H1 (cell line): ENCODE data around the gene PBX2. TPM values are rescaled to one million over a fixed set of nuclear protein-coding genes. Genes with fewer than 3 reads are reported as not detected.

ENCODE experiments used
- CTCF ChIA-PET: fragments of 300-600 bp; sonication (Branson Sonifier 250); formaldehyde crosslinking; loops from one replicate; lab custom pipeline; 2021; ENCODE audit not compliant: partially characterized antibody; lab: Charles Lee
- POLR2A ChIA-PET: fragments of 300-600 bp; sonication (Branson Sonifier 250); formaldehyde crosslinking; loops from one replicate; lab custom pipeline; 2021; ENCODE audit warnings: inconsistent platforms; ENCODE audit not compliant: partially characterized antibody; lab: Charles Lee
- DNase-seq, 2 experiments: peaks; one replicate each; pipeline versions ENCODE4 v3.0.0 to v3.0.0-alpha.2; 2010 to 2022; ENCODE audit warnings: low spot score in 2 of 2, low read depth in 1 of 2, mixed read lengths in 1 of 2
- FAIRE-seq: peaks from 2 replicates; lab custom pipeline; 2011; peaks lifted over from hg19 to GRCh38; lab: Jason Lieb, UNC
- H2AFZ ChIP-seq: 2 replicates; pipeline ENCODE4 v1.8.1; 2012; ENCODE audit warnings: low read length, inconsistent platforms
- H2AK5ac ChIP-seq: 2 replicates; pipeline ENCODE4 v1.6.1; 2013; ENCODE audit warnings: low read depth, low read length
- H2BK120ac ChIP-seq: replicated peaks from 2 replicates; pipeline ENCODE3; 2013; ENCODE audit warnings: low read depth, low read length, inconsistent platforms
- H2BK12ac ChIP-seq: 2 replicates; pipeline ENCODE4 v1.6.1; 2013; ENCODE audit warnings: low read depth, low read length
- H2BK15ac ChIP-seq: 2 replicates; pipeline ENCODE4 v1.6.1; 2013; ENCODE audit warnings: low read length
- H2BK20ac ChIP-seq: 2 replicates; pipeline ENCODE4 v1.6.1; 2013; ENCODE audit warnings: low read length
- H2BK5ac ChIP-seq: 2 replicates; pipeline ENCODE4 v1.6.1; 2013; ENCODE audit warnings: low read depth, low read length
- H3K14ac ChIP-seq: 2 replicates; pipeline ENCODE4 v1.6.1; 2013; ENCODE audit warnings: inconsistent platforms; ENCODE audit not compliant: insufficient read length
- H3K18ac ChIP-seq: 2 replicates; pipeline ENCODE4 v1.6.1; 2013; ENCODE audit warnings: low read length; ENCODE audit errors: extremely low read depth
- H3K23ac ChIP-seq: 2 replicates; pipeline ENCODE4 v1.6.1; 2013; ENCODE audit warnings: inconsistent platforms; ENCODE audit not compliant: insufficient read length
- H3K23me2 ChIP-seq: 2 replicates; pipeline ENCODE4 v1.6.1; 2013; ENCODE audit warnings: low read depth, low read length
- H3K27ac ChIP-seq: 2 replicates; pipeline ENCODE4 v1.6.1; 2011; ENCODE audit warnings: low read depth, low read length, inconsistent platforms
- H3K27me3 ChIP-seq, 4 experiments: replicated peaks in 1 of 4; 1 replicate in 1 of 4; 2 replicates in 3 of 4; pipeline versions ENCODE4 v1.6.1 to v1.8.1; 2011 to 2013; ENCODE audit warnings: low read length in 3 of 4, mild to moderate bottlenecking in 3 of 4, inconsistent platforms in 2 of 4, mixed read lengths in 2 of 4, moderate library complexity in 1 of 4; ENCODE audit not compliant: control insufficient read depth in 3 of 4, insufficient read depth in 3 of 4; ENCODE audit errors: extremely low read depth in 1 of 4
- H3K36me3 ChIP-seq, 4 experiments: 2 replicates each; pipeline versions ENCODE4 v1.6.1 to v1.8.1; 2011 to 2013; ENCODE audit warnings: mild to moderate bottlenecking in 4 of 4, low read length in 3 of 4, moderate library complexity in 2 of 4, control low read depth in 1 of 4, inconsistent platforms in 1 of 4; ENCODE audit not compliant: insufficient read depth in 4 of 4, control insufficient read depth in 2 of 4
- H3K4ac ChIP-seq: replicated peaks from 2 replicates; pipeline ENCODE3; 2013; ENCODE audit warnings: low read length, low read depth, mixed read lengths, inconsistent platforms; ENCODE audit not compliant: insufficient read length
- H3K4me1 ChIP-seq, 4 experiments: replicated peaks in 1 of 4; 1 replicate in 1 of 4; 2 replicates in 3 of 4; pipeline versions ENCODE4 v1.6.1 to v1.8.1; 2011 to 2013; ENCODE audit warnings: low read length in 3 of 4, inconsistent platforms in 2 of 4, mixed read lengths in 1 of 4; ENCODE audit not compliant: insufficient read depth in 4 of 4, control insufficient read depth in 3 of 4
- H3K4me2 ChIP-seq, 2 experiments: 2 replicates each; pipeline versions ENCODE4 v1.6.1 to v1.8.1; 2011 to 2013; ENCODE audit warnings: low read depth in 2 of 2, low read length in 2 of 2, control low read depth in 1 of 2, inconsistent platforms in 1 of 2, mild to moderate bottlenecking in 1 of 2; ENCODE audit not compliant: insufficient read depth in 1 of 2
- H3K4me3 ChIP-seq, 4 experiments: fragments of 200-600, 300-600 bp in 1 of 4; sonication (generic), shearing (Covaris generic), sonication (Bioruptor Twin) in 1 of 4; 2 replicates each; pipeline versions ENCODE4 v1.5.1 to v1.8.1; 2011 to 2016; ENCODE audit warnings: low read length in 4 of 4, low read depth in 3 of 4, control low read depth in 2 of 4, inconsistent platforms in 2 of 4, mild to moderate bottlenecking in 2 of 4, mixed read lengths in 1 of 4, moderate library complexity in 1 of 4; ENCODE audit not compliant: insufficient read depth in 2 of 4; ENCODE audit errors: extremely low read depth in 1 of 4
- H3K56ac ChIP-seq: replicated peaks from 2 replicates; pipeline ENCODE3; 2013; ENCODE audit warnings: low read depth, mild to moderate bottlenecking, mixed read lengths, low read length, inconsistent platforms; ENCODE audit not compliant: insufficient read length
- H3K79me1 ChIP-seq: 2 replicates; pipeline ENCODE4 v1.6.1; 2013; ENCODE audit warnings: low read depth, low read length, control low read depth
- H3K79me2 ChIP-seq, 2 experiments: 2 replicates each; pipeline versions ENCODE4 v1.6.1 to v1.8.1; 2012 to 2013; ENCODE audit warnings: low read length in 2 of 2, mild to moderate bottlenecking in 2 of 2, inconsistent platforms in 1 of 2; ENCODE audit not compliant: insufficient read depth in 2 of 2, control insufficient read depth in 1 of 2
- H3K9ac ChIP-seq, 4 experiments: replicated peaks in 1 of 4; 1 replicate in 1 of 4; 2 replicates in 3 of 4; pipeline versions ENCODE4 v1.6.1 to v1.8.1; 2011 to 2013; ENCODE audit warnings: low read depth in 3 of 4, low read length in 3 of 4, control low read depth in 2 of 4, mild to moderate bottlenecking in 2 of 4, moderate library complexity in 2 of 4, inconsistent platforms in 1 of 4; ENCODE audit errors: extremely low read depth in 1 of 4
- H3K9me3 ChIP-seq, 2 experiments: 2 replicates each; pipeline versions ENCODE4 v1.6.1 to v1.8.1; 2012 to 2013; ENCODE audit warnings: mild to moderate bottlenecking in 2 of 2, moderate library complexity in 2 of 2, control low read depth in 1 of 2, inconsistent platforms in 1 of 2, low read depth in 1 of 2, low read length in 1 of 2, mixed read lengths in 1 of 2; ENCODE audit not compliant: insufficient read depth in 2 of 2
- H4K20me1 ChIP-seq, 2 experiments: replicated peaks in 1 of 2; 2 replicates each; pipeline versions ENCODE3 to v1.8.1; 2011 to 2013; ENCODE audit warnings: inconsistent platforms in 2 of 2, low read length in 2 of 2, mild to moderate bottlenecking in 1 of 2; ENCODE audit not compliant: insufficient read depth in 2 of 2, control insufficient read depth in 1 of 2
- H4K5ac ChIP-seq: 2 replicates; pipeline ENCODE4 v1.6.1; 2013; ENCODE audit warnings: low read length, low read depth, mixed read lengths, inconsistent platforms; ENCODE audit not compliant: insufficient read length
- H4K8ac ChIP-seq: 2 replicates; pipeline ENCODE4 v1.8.0; 2013; ENCODE audit warnings: mild to moderate bottlenecking, moderate library complexity, low read length, inconsistent platforms; ENCODE audit not compliant: insufficient read depth; ENCODE audit errors: extremely low read depth
- H4K91ac ChIP-seq: replicated peaks from 2 replicates; pipeline ENCODE3; 2013; ENCODE audit warnings: low read length, mixed read lengths, inconsistent platforms; ENCODE audit not compliant: insufficient read length
- BACH1 ChIP-seq: IDR thresholded peaks from 2 replicates; pipeline ENCODE4 v1.6.1; 2012; ENCODE audit warnings: low read length, improper control_type of control experiment
- CBX8 ChIP-seq: fragments of 300-800, 300-1000 bp; sonication (generic); IDR thresholded peaks from 2 replicates; pipeline ENCODE4 v1.7.1; 2016; ENCODE audit warnings: low read depth, low read length, borderline replicate concordance
- CREB1 ChIP-seq: IDR thresholded peaks from 2 replicates; pipeline ENCODE4 v1.6.1; 2012; ENCODE audit warnings: inconsistent platforms
- EZH2 ChIP-seq: fragments of 200-600 bp; sonication (generic); IDR thresholded peaks from 2 replicates; pipeline ENCODE4 v1.7.1; 2012; ENCODE audit warnings: low read depth, mild to moderate bottlenecking, moderate library complexity, low read length, inconsistent platforms; ENCODE audit not compliant: severe bottlenecking
- JUND ChIP-seq: IDR thresholded peaks from 2 replicates; pipeline ENCODE4 v1.6.1; 2011; ENCODE audit warnings: mild to moderate bottlenecking, improper control_type of control experiment, low read length
- KDM1A ChIP-seq: fragments of 200-600, 300-600 bp; sonication (generic); IDR thresholded peaks from 2 replicates; pipeline ENCODE4 v1.7.1; 2016; ENCODE audit warnings: mild to moderate bottlenecking, low read length, borderline replicate concordance
- KDM4A ChIP-seq: IDR thresholded peaks from one replicate; pipeline ENCODE4 v1.7.1; 2012; ENCODE audit warnings: low read depth, mild to moderate bottlenecking, moderate library complexity, low read length, inconsistent platforms; ENCODE audit not compliant: severe bottlenecking
- NRF1 ChIP-seq: IDR thresholded peaks from 2 replicates; pipeline ENCODE4 v1.6.1; 2011; ENCODE audit warnings: mild to moderate bottlenecking, low read depth, low read length, improper control_type of control experiment
- RBBP5 ChIP-seq: IDR thresholded peaks from 2 replicates; pipeline ENCODE4 v1.7.1; 2012; ENCODE audit warnings: low read depth, mild to moderate bottlenecking, inconsistent platforms, low read length, moderate library complexity, borderline replicate concordance
- SIX5 ChIP-seq: IDR thresholded peaks from 2 replicates; pipeline ENCODE4 v1.6.1; 2011; ENCODE audit warnings: mild to moderate bottlenecking, low read depth, low read length
- TEAD4 ChIP-seq: IDR thresholded peaks from 2 replicates; pipeline ENCODE4 v1.6.1; 2012; ENCODE audit warnings: low read depth, low read length, inconsistent platforms, mixed read lengths
- WGBS, 2 experiments: shearing (Covaris generic) in 1 of 2; methylation state at CpG; one replicate each; pipeline versions ENCODE4 v1.1.6 to v1.1.7; 2013 to 2015; ENCODE audit warnings: low lambda C conversion rate in 2 of 2, mixed read lengths in 2 of 2, inconsistent platforms in 1 of 2, low coverage in 1 of 2, missing lambda C conversion rate in 1 of 2; ENCODE audit not compliant: insufficient replicate concordance in 2 of 2, insufficient coverage in 1 of 2, insufficient read length in 1 of 2; ENCODE audit errors: extremely low coverage in 1 of 2, missing lambda C conversion rate in 1 of 2; 5-methylcytosine and 5-hydroxymethylcytosine counted together
- polyA plus RNA-seq, 7 experiments: library from polyadenylated mRNA; depleted of rRNA in 3 of 7; stranded (reverse) in 5 of 7; unstranded in 2 of 7; fragments of >200 nt in 5 of 7; fragments of 200-250 nt in 2 of 7; gene quantifications; 1 replicate in 5 of 7; 2 replicates in 1 of 7; 4 replicates in 1 of 7; pipeline versions ENCODE4 v1.2.1 to v1.2.3, GENCODE V29; 2011 to 2013; ENCODE audit warnings: missing spikeins in 2 of 7, mixed read lengths in 2 of 7
- total RNA-seq: library from RNA; stranded (reverse); fragmentation: NEBNext Ultra II Directional; extraction: Animal tissue kit (Norgen Biotek cat#: 25700); gene quantifications from 2 replicates; pipeline ENCODE4 v1.2.1, GENCODE V29; 2021
- TF ChIP-seq, protein P1 (sequence below): IDR thresholded peaks from 2 replicates; pipeline ENCODE4 v1.6.1; 2011; ENCODE audit warnings: low read depth, mild to moderate bottlenecking, low read length; ENCODE audit not compliant: insufficient read depth

PBX2 gene
- total and polyA plus RNA-seq, 2 of the 8 experiments (the other 6 are each of a cell fraction or from before 2014, with no cell fraction given) = 102 to 130 TPM

DNA sequence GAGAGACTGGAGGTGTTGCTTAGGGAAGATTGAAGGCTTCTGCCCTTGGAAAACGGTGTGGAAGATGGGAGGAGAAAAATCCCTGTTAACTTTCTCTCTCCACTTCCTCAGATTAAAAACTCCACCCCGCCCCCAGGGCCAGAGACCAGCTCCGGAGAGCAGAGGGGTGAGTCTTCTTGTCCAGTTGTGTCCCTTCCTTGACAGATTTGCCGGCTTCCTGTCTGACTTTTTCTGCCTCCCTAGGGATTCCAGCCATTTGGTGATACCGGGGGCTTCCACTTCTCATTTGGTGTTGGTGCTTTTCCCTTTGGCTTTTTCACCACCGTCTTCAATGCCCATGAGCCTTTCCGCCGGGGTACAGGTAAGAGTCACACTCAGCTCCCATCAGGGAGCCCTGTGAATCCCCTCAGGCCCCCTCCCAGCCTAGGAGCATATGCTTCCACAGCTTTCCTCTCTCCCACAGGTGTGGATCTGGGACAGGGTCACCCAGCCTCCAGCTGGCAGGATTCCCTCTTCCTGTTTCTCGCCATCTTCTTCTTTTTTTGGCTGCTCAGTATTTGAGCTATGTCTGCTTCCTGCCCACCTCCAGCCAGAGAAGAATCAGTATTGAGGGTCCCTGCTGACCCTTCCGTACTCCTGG lies 10.1 kb downstream of the PBX2 start:
- H3K4ac ChIP-seq = no peak overlapping the region
- TF ChIP-seq RBBP5 (no peak), NRF1 (no peak), CBX8 (no peak), TEAD4 (no peak), KDM1A (no peak), JUND (no peak), BACH1 (no peak), EZH2 (no peak), KDM4A (no peak), CREB1 (no peak), SIX5 (no peak)
- TF ChIP-seq, protein P1, sequence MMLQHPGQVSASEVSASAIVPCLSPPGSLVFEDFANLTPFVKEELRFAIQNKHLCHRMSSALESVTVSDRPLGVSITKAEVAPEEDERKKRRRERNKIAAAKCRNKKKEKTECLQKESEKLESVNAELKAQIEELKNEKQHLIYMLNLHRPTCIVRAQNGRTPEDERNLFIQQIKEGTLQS = no peak
- TF ChIP-seq, all 59 proteins: peak for 0
- WGBS, 2 experiments = 87% methylated on average over 10 of the region's 10 CpGs; no CpG with 5 or more reads in 1 of the 2 experiments
- Histone ChIP-seq H2BK15ac (no peak overlapping the region), H3K9me3 (no peaks in the 10 kb centered on the region), H2AFZ (no peak overlapping the region), H2BK5ac (no peak overlapping the region), H2BK120ac (no peak overlapping the region), H3K36me3 (peaks cover 4 to 27% (median 19%) of the 10 kb centered on the region in 4 experiments; a peak in 7 of 8 replicates), H4K91ac (no peak overlapping the region), H3K18ac (no peak overlapping the region), H3K14ac (no peak overlapping the region), H3K4me2 (peak overlapping the region in 1 of 2 experiments; percentile 100; a peak in 1 of 4 replicates), H4K8ac (no peak overlapping the region), H3K23ac (no peak overlapping the region), H3K56ac (no peak overlapping the region), H4K5ac (no peak overlapping the region), H3K23me2 (peaks cover 26% of the 10 kb centered on the region), H3K4me1 (peaks cover under 1 to 13% (median 5%) of the 10 kb centered on the region in 4 experiments; a peak in 6 of 7 replicates), H2BK20ac (no peak overlapping the region), H2AK5ac (no peak overlapping the region), H3K27me3 (no peaks in the 10 kb centered on the region; a peak in 1 of 7 replicates), H2BK12ac (no peak overlapping the region), H3K27ac (no peak overlapping the region), H4K20me1 (peaks cover 0 to 2% of the 10 kb centered on the region in 2 experiments), H3K79me1 (peaks cover 6% of the 10 kb centered on the region; the same call in 1 of the 2 replicates), H3K9ac (peak overlapping the region in 1 of 4 experiments; percentile 87; a peak in 1 of 7 replicates), H3K4me3 (no peak overlapping the region), H3K79me2 (peaks cover 2 to 21% of the 10 kb centered on the region in 2 experiments; a peak in 3 of 4 replicates)
- DNase-seq (no peak), FAIRE-seq (no peak)
- ChIA-PET POLR2A (interaction anchor here (0.8 to 7.9 kb wide), 6 partner anchors 13 to 353 kb away, joined by 3 to 194 read pairs (median 4); partner anchors contain the start of genes EGFL8, GPSM3, HSPA1B and PBX2), CTCF (interaction anchor here (1.9 to 2.7 kb wide), 2 partner anchors 11 to 16 kb away, joined by 4 to 7 read pairs; partner anchors contain the start of gene PBX2)
